CD4-positive, alpha-beta memory T cell (primary cell): ENCODE results near the gene TMEM178A. TPM values are rescaled to one million over a fixed set of nuclear protein-coding genes. Genes with fewer than 3 reads are reported as not detected.

Source experiments
- CTCF ChIA-PET: fragments of 350-600 bp; sonication (Branson Sonifier 250); formaldehyde crosslinking; loops from one replicate; lab custom pipeline; 2021; ENCODE audit warnings: inconsistent platforms; ENCODE audit not compliant: partially characterized antibody; lab: Charles Lee
- POLR2A ChIA-PET: fragments of 350-600 bp; sonication (Branson Sonifier 250); formaldehyde crosslinking; loops from one replicate; lab custom pipeline; 2021; ENCODE audit not compliant: partially characterized antibody; lab: Charles Lee
- DNase-seq, 5 donors: peaks; one replicate each; pipeline versions ENCODE4 v3.0.0 to v3.0.0-alpha.2; 2020 to 2022; ENCODE audit warnings: mixed read lengths in 1 of 5
- H3K27ac ChIP-seq: one replicate; pipeline ENCODE4 v1.7.0; 2013; ENCODE audit warnings: low read depth, low read length
- H3K27me3 ChIP-seq: 2 replicates; pipeline ENCODE4 v1.7.0; 2013; ENCODE audit warnings: mild to moderate bottlenecking, low read length, moderate library complexity; ENCODE audit not compliant: insufficient read depth
- H3K36me3 ChIP-seq: 2 replicates; pipeline ENCODE4 v1.7.0; 2013; ENCODE audit warnings: mild to moderate bottlenecking, low read length, moderate library complexity; ENCODE audit not compliant: insufficient read depth
- H3K4me1 ChIP-seq: 2 replicates; pipeline ENCODE4 v1.7.0; 2013; ENCODE audit warnings: mild to moderate bottlenecking, low read length, moderate library complexity; ENCODE audit not compliant: insufficient read depth
- H3K4me3 ChIP-seq, 2 donors: one replicate each; pipeline ENCODE4 v1.7.0; 2013; ENCODE audit warnings: low read length in 2 of 2, mild to moderate bottlenecking in 1 of 2
- H3K9me3 ChIP-seq, 2 donors: one replicate each; pipeline ENCODE4 v1.7.0; 2013; ENCODE audit warnings: low read length in 2 of 2, control low read depth in 1 of 2; ENCODE audit not compliant: control insufficient read depth in 1 of 2
- H3K27ac Mint-ChIP-seq, 7 donors: one replicate each; pipeline ENCODE4 v1.8.0; 2020 to 2021; ENCODE audit warnings: mixed read lengths in 7 of 7, mild to moderate bottlenecking in 6 of 7, inconsistent platforms in 3 of 7, moderate library complexity in 3 of 7
- H3K27me3 Mint-ChIP-seq, 2 donors: one replicate each; pipeline ENCODE4 v1.8.0; 2020 to 2021; ENCODE audit warnings: mixed read lengths in 2 of 2
- H3K36me3 Mint-ChIP-seq, 2 donors: one replicate each; pipeline ENCODE4 v1.8.0; 2020 to 2021; ENCODE audit warnings: mixed read lengths in 2 of 2, inconsistent platforms in 1 of 2, mild to moderate bottlenecking in 1 of 2
- H3K4me1 Mint-ChIP-seq, 4 donors: one replicate each; pipeline ENCODE4 v1.8.0; 2020 to 2021; ENCODE audit warnings: mixed read lengths in 4 of 4, mild to moderate bottlenecking in 1 of 4
- H3K4me3 Mint-ChIP-seq, 8 donors: one replicate each; pipeline ENCODE4 v1.8.0; 2020 to 2021; ENCODE audit warnings: mixed read lengths in 8 of 8, mild to moderate bottlenecking in 7 of 8, moderate library complexity in 6 of 8, inconsistent platforms in 3 of 8
- H3K9me3 Mint-ChIP-seq, 8 donors: one replicate each; pipeline ENCODE4 v1.8.0; 2020 to 2021; ENCODE audit warnings: mixed read lengths in 8 of 8, mild to moderate bottlenecking in 5 of 8, inconsistent platforms in 3 of 8, moderate library complexity in 1 of 8
- intact Hi-C: fragments of 100-400 bp; cut with micrococcal nuclease; formaldehyde crosslinking; loops from one replicate; pipeline ENCODE4 v1.15.1; 2023
- polyA plus RNA-seq, 2 donors: library from polyadenylated mRNA; unstranded; fragments of 300-500 nt; fragmentation: Illumina TruSeq; gene quantifications; one replicate each; pipeline ENCODE4 v1.2.3, GENCODE V29; 2021
- total RNA-seq, 2 experiments: library from RNA; stranded (reverse); gene quantifications; one replicate each; pipeline ENCODE4 v1.2.3, GENCODE V29; 2021

The TMEM178A gene
- total and polyA plus RNA-seq, 4 experiments from 2014 or later = not detected

GRCh38 chr2:39735648-39736047 is 69.9 kb downstream of the TMEM178A start:
- Mint-ChIP-seq H3K27ac (no peak overlapping the region), H3K27me3 (no peaks in the 10 kb centered on the region), H3K36me3 (peaks cover 58 to 61% of the 10 kb centered on the region in 2 donors), H3K9me3 (peaks cover 0 to 1% (median 0%) of the 10 kb centered on the region in 8 donors), H3K4me1 (peaks cover 0 to 6% (median 0%) of the 10 kb centered on the region in 4 donors), H3K4me3 (no peak overlapping the region)
- no peak overlapping the region for H3K4me3 ChIP-seq
- H3K27me3 ChIP-seq = no peaks in the 10 kb centered on the region
- no peak overlapping the region for H3K27ac ChIP-seq
- H3K36me3 ChIP-seq = peaks cover 18% of the 10 kb centered on the region
- H3K9me3 ChIP-seq = no peaks in the 10 kb centered on the region
- ChIA-PET POLR2A (no interaction called here), CTCF (no interaction called here)
- intact Hi-C loops = no loop called here
- no peaks in the 10 kb centered on the region for H3K4me1 ChIP-seq
- DNase-seq = no peak

DNA sequence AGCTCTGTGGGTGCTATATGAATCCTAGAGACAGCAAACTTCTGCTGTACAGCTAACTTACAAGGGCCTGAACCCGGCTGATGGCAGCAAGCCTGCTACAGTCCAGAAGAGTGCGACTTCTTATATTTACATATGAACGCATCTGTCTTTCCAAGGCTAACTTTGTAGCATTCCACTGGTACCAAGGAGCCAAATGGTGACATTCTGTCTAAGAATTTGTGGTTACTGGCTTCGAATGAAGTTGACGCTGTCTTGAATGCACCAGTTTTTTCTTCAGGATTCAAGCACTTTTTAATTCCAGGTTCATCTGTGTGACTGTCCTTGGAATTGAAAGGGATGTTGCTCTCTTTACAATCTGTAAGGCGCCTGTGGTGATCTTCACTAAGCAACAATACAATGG is 70.9 kb downstream of the TMEM178A start:
- Histone ChIP-seq H3K36me3 (peaks cover 18% of the 10 kb centered on the region), H3K27me3 (no peaks in the 10 kb centered on the region), H3K9me3 (no peaks in the 10 kb centered on the region), H3K4me3 (no peak overlapping the region), H3K27ac (no peak overlapping the region), H3K4me1 (no peaks in the 10 kb centered on the region)
- DNase-seq = no peak
- Mint-ChIP-seq H3K27me3 (no peaks in the 10 kb centered on the region), H3K36me3 (peaks cover 67 to 68% of the 10 kb centered on the region in 2 donors), H3K4me3 (no peak overlapping the region), H3K9me3 (peaks cover 0 to under 1% (median 0%) of the 10 kb centered on the region in 8 donors), H3K4me1 (peaks cover 0 to 6% (median 0%) of the 10 kb centered on the region in 4 donors), H3K27ac (no peak overlapping the region)
- CTCF ChIA-PET = no interaction called here
- intact Hi-C loops = no loop called here
- POLR2A ChIA-PET = no interaction called here

GRCh38 chr2:39737661-39738060 is 71.9 kb downstream of the TMEM178A start:
- POLR2A ChIA-PET = no interaction called here
- Histone ChIP-seq H3K36me3 (peaks cover 18% of the 10 kb centered on the region), H3K27me3 (no peaks in the 10 kb centered on the region), H3K4me3 (no peak overlapping the region), H3K4me1 (no peaks in the 10 kb centered on the region), H3K9me3 (no peaks in the 10 kb centered on the region), H3K27ac (no peak overlapping the region)
- H3K36me3 Mint-ChIP-seq = peaks cover 71 to 77% of the 10 kb centered on the region in 2 donors
- no peak for DNase-seq
- no peak overlapping the region for H3K4me3 Mint-ChIP-seq
- intact Hi-C loops = no loop called here
- CTCF ChIA-PET = no interaction called here
- H3K9me3 Mint-ChIP-seq = no peaks in the 10 kb centered on the region
- no peaks in the 10 kb centered on the region for H3K27me3 Mint-ChIP-seq
- H3K4me1 Mint-ChIP-seq = peaks cover 0 to 6% (median 0%) of the 10 kb centered on the region in 4 donors
- H3K27ac Mint-ChIP-seq = peak overlapping the region in 2 of 7 donors; percentile 10 to 33

DNA sequence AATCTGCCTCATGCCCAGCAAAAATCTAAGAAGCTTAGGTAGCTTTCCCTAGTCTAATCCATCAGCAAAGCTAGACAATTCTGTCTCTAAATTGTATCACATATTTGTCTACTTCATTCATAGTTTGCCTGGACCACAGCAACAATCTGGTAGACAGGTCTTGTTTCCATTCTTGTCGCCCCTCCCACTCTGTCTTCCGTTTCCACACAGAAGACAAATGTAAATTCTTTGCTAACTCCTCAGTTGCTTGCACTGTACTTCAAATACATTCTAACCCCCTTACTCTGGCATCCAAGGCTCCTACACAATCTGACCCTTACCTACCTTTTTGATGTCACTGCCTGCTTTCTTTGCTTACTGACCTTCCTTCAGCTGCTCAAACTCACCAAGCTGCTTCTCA is 73.2 kb downstream of the TMEM178A start:
- H3K27me3 Mint-ChIP-seq = no peaks in the 10 kb centered on the region
- no peak overlapping the region for H3K4me3 Mint-ChIP-seq
- Histone ChIP-seq H3K36me3 (peaks cover 30% of the 10 kb centered on the region), H3K9me3 (no peaks in the 10 kb centered on the region), H3K4me1 (no peaks in the 10 kb centered on the region), H3K27ac (no peak overlapping the region), H3K27me3 (no peaks in the 10 kb centered on the region), H3K4me3 (no peak overlapping the region)
- peaks cover 73 to 79% of the 10 kb centered on the region in 2 donors for H3K36me3 Mint-ChIP-seq
- DNase-seq = no peak
- intact Hi-C loops = no loop called here
- CTCF ChIA-PET = no interaction called here
- peaks cover 0 to 6% (median 0%) of the 10 kb centered on the region in 4 donors for H3K4me1 Mint-ChIP-seq
- H3K27ac Mint-ChIP-seq = peak overlapping the region in 1 of 7 donors; percentile 19
- no peaks in the 10 kb centered on the region for H3K9me3 Mint-ChIP-seq
- POLR2A ChIA-PET = no interaction called here

DNA sequence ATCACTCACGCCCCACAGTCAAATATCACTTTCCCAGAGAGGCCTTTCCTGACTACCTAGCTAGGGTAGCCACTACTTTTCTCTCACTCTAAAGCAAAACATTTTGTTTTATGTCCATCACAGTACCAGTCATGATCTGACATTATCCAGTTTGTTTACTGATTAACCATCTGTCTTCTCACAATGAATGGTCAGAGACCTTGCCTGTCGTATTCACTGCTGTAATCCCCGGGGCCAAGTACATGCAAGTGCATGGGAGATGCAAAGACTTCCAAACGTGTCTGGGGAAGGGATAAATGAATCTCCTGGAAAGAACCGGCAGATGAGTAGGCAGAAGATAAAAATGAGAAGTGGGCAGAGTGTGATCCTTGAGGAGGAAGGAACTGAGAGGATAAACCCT is 73.7 kb downstream of the TMEM178A start:
- Histone ChIP-seq H3K4me1 (no peaks in the 10 kb centered on the region), H3K27ac (no peak overlapping the region), H3K36me3 (peaks cover 30% of the 10 kb centered on the region), H3K9me3 (no peaks in the 10 kb centered on the region), H3K4me3 (no peak overlapping the region), H3K27me3 (no peaks in the 10 kb centered on the region)
- Mint-ChIP-seq H3K4me1 (peaks cover 0 to 6% (median 0%) of the 10 kb centered on the region in 4 donors), H3K27me3 (no peaks in the 10 kb centered on the region), H3K4me3 (no peak overlapping the region), H3K36me3 (peaks cover 69 to 75% of the 10 kb centered on the region in 2 donors), H3K9me3 (no peaks in the 10 kb centered on the region), H3K27ac (no peak overlapping the region)
- ChIA-PET POLR2A (no interaction called here), CTCF (no interaction called here)
- DNase-seq = no peak
- intact Hi-C loops = no loop called here

GRCh38 chr2:39741871-39742270 is 76.2 kb downstream of the TMEM178A start:
- Histone ChIP-seq H3K4me3 (no peak overlapping the region), H3K27me3 (no peaks in the 10 kb centered on the region), H3K27ac (no peak overlapping the region), H3K36me3 (peaks cover 25% of the 10 kb centered on the region), H3K4me1 (no peaks in the 10 kb centered on the region), H3K9me3 (no peaks in the 10 kb centered on the region)
- peaks cover 0 to 4% (median 0%) of the 10 kb centered on the region in 4 donors for H3K4me1 Mint-ChIP-seq
- intact Hi-C loops = no loop called here
- H3K27ac Mint-ChIP-seq = no peak overlapping the region
- peaks cover 58 to 63% of the 10 kb centered on the region in 2 donors for H3K36me3 Mint-ChIP-seq
- H3K9me3 Mint-ChIP-seq = no peaks in the 10 kb centered on the region
- H3K4me3 Mint-ChIP-seq = no peak overlapping the region
- H3K27me3 Mint-ChIP-seq = no peaks in the 10 kb centered on the region
- no peak for DNase-seq
- ChIA-PET CTCF (no interaction called here), POLR2A (no interaction called here)

- intact Hi-C loops = no loop called here
- Histone ChIP-seq H3K4me3 (no peak overlapping the region), H3K36me3 (peaks cover 22% of the 10 kb centered on the region), H3K27me3 (no peaks in the 10 kb centered on the region), H3K9me3 (no peaks in the 10 kb centered on the region), H3K27ac (no peak overlapping the region), H3K4me1 (no peaks in the 10 kb centered on the region)
- no peaks in the 10 kb centered on the region for H3K9me3 Mint-ChIP-seq
- DNase-seq = no peak
- H3K4me3 Mint-ChIP-seq = no peak overlapping the region
- ChIA-PET CTCF (interaction anchor here (1.4 to 1.6 kb wide), 2 partner anchors 9 to 13 kb away, joined by 4 read pairs; no protein-coding TSS in a partner anchor), POLR2A (no interaction called here)
- H3K27me3 Mint-ChIP-seq = no peaks in the 10 kb centered on the region
- peaks cover 51 to 55% of the 10 kb centered on the region in 2 donors for H3K36me3 Mint-ChIP-seq
- H3K4me1 Mint-ChIP-seq = peaks cover 0 to 4% (median 0%) of the 10 kb centered on the region in 4 donors
- no peak overlapping the region for H3K27ac Mint-ChIP-seq
Measured at GRCh38 chr2:39743269-39743776, 77.6 kb downstream of the TMEM178A start.
